ENCODE data around the gene NT5C. TPM values are rescaled to one million over a fixed set of nuclear protein-coding genes. Genes with fewer than 3 reads are reported as not detected.

Gene NT5C

DNA sequence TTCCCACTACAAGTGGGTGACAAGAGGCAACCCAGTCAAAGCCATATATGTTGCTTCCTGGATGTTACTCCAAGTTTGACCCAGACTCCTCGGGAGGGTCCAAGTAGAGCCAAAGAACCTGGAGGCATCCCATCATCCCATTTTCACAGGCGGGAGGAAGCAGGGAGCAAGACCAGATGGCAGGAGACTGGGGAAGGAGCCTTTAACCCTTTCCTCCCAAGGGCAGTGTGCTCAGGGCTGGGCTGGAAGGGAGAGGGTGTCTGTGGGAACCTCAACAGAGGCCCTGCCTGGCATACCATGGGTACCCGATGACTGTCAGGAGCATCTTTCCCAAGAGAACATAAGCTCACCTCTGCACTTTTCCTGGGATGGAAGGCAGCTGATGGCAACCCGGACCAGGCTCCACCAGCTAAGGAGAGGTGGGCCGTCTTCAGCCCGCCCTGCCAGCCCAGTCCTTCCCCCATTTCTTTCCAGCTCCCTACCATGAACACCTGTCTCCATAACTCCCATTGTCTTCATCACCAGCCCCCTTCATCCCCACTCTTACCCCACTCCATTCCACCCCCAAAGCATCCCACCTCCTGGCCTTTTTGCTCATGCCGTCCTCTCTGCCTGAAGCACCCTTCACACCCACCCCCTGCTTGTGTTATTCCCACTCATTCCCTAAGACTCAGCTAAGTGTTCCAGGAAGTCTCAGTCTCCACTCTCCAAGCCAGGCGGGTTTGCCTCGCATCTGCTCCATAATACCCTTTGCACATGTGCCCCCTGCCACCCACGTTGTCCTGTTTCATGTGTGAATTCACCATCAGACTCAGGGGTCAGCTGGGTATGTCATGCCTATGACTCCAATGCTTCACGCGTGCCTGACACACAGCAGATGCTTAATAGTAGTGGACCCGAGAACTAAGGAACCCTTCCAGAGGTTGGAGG is 49.7 kb downstream of the NT5C start:
- Histone ChIP-seq H3K4me1 (ENCODE audit: control insufficient read depth in 2 of 2, insufficient read depth in 1 of 2, low read depth in 1 of 2, low read length in 2 of 2) (peaks cover 8 to 20% of the 10 kb centered on the region in 2 donors), H3K27me3 (ENCODE audit: control insufficient read depth in 3 of 3, insufficient read depth in 3 of 3, low read depth in 1 of 3, low read length in 3 of 3) (peaks cover 0 to 3% (median 0%) of the 10 kb centered on the region in 3 experiments), H3K4me3 (ENCODE audit: low read length in 2 of 2) (no peak overlapping the region), H3K36me3 (replicated peaks in 1 of 2; ENCODE audit: control insufficient read depth in 2 of 2, insufficient read depth in 2 of 2, low read length in 2 of 2) (no peaks in the 10 kb centered on the region), H3K79me1 (ENCODE audit: low read depth, low read length) (no peaks in the 10 kb centered on the region), H4K8ac (ENCODE audit: low read depth, low read length) (no peak overlapping the region), H3K4ac (ENCODE audit: low read length) (no peak overlapping the region), H2BK120ac (ENCODE audit: low read depth, low read length) (no peak overlapping the region), H2AK5ac (ENCODE audit: low read depth, low read length) (no peak overlapping the region), H4K91ac (ENCODE audit: low read depth, low read length, poor library complexity) (no peak overlapping the region), H3K27ac (replicated peaks; ENCODE audit: low read length) (no peak overlapping the region), H2AFZ (ENCODE audit: low read length) (no peak overlapping the region), H3K4me2 (ENCODE audit: insufficient read depth, low read length, poor library complexity, severe bottlenecking) (no peak overlapping the region), H2BK5ac (ENCODE audit: low read length) (peak overlapping the region; percentile 26), H3K23ac (ENCODE audit: low read depth, low read length, poor library complexity) (no peak overlapping the region), H2BK12ac (ENCODE audit: low read length) (no peak overlapping the region), H3K14ac (ENCODE audit: low read length) (peak overlapping the region; percentile 1), H3K9me3 (replicated peaks in 1 of 2; ENCODE audit: control insufficient read depth in 2 of 2, insufficient read depth in 1 of 2, low read depth in 1 of 2, low read length in 2 of 2) (peaks cover 0 to 2% of the 10 kb centered on the region in 2 donors), H2BK15ac (ENCODE audit: low read length) (no peak overlapping the region), H3K18ac (ENCODE audit: low read length) (peak overlapping the region; percentile 76), H3K9ac (ENCODE audit: low read depth, low read length, poor library complexity) (no peak overlapping the region)
- WGBS, 2 donors (ENCODE audit: extremely low coverage in 2 of 2, insufficient read length in 2 of 2, insufficient replicate concordance in 1 of 2): no CpG with 5 or more reads among the region's 13 CpGs
- no peak for DNase-seq (ENCODE audit: low spot score)

Small RNA genes within 50 kb of the gene (small RNA-seq; reads per million reads assigned to genes)
- not detected for gene RF00019 (ENCODE audit: insufficient read depth)

Measured in neuronal stem cell (in vitro differentiated cells).